ENCODE results near the gene GRM8.
A peak's percentile ranks its signal among the peaks of the same experiment; 100 is the strongest.

GRM8 gene

DNA sequence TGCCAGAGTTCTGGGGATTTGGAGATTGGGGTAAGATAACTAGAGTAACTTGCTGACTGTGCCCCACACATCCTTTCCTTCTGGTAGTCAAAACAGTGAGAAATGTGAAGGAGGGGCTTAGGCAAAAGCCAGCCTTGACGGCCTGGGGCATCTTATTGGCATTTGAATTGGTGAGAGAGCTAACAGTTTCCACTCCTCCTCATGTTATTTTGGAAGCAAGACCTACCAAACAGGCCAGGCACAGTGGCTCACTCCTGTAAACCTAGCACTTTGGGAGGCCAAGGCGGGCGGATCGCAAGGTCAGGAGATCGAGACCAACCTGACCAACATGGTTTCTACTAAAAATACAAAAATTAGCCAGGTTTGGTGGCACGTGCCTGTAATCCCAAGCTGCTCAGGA lies 596.6 kb downstream of the GRM8 start:
- DNase-seq: no peak

DNA sequence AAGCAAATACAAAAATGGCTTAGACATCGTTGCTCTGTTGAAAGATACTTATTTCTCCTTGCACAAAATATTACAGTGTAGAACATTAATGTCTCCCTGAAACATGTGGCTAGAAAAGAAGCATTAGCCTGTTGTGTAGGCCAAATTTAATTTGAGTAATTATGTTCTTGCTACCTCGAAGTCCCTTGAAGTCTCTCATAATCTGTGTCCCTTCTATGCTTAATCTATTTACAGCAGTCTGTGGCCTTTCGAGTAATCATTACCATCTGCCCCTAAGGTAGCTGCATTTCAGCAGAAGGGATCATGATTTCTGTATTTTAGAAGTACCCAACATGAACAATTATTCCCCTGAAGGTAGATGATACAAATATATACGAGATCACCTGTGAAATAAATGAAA lies 615.2 kb downstream of the GRM8 start:
- DNase-seq: no peak

DNA sequence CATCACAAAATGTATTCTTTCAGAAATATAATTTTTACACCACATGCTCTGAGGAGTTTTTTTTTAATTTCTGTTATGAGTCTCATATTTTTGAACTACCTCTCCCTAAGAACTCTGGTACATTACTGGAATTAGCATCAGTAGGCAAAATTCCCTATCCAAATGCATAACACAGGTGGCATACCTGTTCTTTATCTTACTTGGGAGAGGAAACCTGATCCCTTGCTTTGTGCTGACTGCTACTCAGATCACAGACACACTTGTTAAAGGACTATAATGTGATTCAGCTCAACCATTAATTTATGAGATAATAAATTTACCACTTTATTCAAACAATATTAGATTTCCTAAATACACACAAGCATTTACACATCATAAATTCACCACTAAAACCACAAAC lies 617.2 kb downstream of the GRM8 start:
- DNase-seq: no peak

DNA sequence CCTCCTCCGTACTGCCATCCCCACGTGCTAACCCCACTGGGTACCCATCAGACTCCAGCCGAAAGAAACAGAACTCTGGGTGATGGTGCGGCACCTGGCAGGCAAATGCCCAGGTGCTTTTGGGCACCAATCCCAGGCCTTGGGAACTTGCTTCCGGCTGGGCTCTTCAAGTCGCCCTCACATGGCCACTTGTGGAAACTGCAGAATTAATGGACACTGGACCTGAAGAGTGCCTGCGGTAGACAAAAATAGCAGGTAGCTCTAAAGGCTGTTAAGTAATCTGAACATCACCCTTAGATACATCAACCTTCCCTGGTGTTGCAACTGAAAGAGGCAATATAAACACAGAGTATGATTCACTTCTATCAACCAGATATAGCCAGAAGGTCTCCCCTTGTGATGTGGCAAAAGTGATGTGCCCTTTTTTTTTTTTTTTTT lies 644.4 kb downstream of the GRM8 start:
- DNase-seq: no peak

DNA sequence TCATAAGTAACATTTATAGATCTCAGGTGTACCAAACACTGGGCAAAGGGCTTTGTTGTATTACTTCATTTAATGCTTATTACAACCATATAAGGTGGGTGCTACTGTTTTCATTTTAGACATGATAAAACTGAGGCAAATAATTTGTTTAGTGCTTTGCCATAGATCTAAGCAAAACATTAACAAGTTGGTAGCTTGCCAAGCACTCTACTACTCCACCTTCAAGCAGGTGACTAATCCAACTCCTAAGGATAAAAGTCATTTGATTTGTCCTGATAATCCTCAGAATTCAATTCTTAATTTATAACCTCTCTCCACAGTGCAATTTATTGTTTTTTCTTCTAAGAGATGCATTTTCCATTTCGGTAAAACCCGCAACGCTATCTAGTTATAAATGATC lies 646.4 kb downstream of the GRM8 start:
- no peak for DNase-seq

DNA sequence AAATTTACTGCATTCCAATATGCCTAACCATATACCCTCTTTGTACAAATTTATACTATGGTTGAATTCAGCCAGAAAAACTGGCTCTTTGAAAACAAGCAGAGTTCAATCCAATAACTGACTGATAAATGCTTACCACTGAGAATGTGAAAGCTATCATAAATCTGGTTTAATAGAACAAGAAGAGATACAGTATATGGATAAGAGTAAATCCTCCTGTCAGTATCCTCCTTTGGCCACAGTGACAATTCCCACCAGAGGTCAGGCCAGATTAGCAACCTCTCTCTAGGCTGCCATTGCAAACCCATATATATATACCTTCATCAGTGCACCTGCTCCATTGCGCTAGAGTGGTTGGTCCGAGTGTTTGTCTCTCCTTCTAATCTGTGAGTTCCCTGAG lies 647.2 kb downstream of the GRM8 start:
- DNase-seq: no peak

DNA sequence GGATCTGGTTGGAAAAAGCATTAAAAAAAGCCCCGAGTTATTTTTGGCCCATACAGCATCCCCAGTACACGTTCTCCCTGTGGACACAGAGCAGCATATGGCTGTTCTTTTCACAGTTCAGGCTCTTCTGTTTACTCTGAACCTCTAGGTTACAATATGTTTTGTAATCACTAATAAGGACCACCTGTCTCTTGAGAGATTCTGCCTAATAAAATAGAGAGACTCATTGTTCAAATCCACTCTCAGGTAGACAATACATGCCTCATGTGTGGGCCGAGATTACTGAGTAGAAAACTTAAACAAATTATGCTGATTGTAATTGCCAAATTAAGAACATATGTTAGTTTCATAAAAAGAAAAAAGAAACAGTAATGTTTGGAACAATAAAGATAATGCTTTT lies 647.7 kb downstream of the GRM8 start:
- no peak for DNase-seq

DNA sequence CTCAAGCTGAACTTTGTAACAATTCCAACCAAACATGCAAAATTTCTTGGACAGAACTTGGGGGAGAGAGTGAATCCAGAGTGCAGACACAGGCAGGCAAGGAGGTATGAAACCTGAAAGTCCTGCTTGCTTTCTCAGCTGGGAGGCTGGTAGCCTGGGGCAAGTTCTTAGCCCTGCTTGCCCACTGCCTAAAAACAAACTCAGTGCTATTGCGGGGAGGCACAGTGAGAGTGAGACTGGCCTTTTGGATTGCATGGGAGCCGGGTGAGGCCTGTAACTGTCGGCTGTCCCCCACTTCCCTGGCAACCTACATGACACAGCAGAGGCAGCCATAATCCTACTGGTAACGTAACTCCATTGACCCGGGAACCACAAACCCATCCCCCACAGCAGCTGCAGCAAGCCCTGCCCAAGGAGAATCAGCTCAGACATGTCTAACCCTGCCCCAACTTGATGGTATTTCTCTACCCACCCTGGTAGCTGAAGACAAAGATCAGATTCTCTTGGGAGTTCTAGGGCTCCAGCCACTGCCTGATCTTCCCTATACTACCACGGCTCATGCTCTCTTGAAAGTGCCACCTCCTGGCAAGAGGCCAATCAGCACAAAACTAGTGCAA lies 663.6 kb downstream of the GRM8 start:
- DNase-seq: no peak

DNA sequence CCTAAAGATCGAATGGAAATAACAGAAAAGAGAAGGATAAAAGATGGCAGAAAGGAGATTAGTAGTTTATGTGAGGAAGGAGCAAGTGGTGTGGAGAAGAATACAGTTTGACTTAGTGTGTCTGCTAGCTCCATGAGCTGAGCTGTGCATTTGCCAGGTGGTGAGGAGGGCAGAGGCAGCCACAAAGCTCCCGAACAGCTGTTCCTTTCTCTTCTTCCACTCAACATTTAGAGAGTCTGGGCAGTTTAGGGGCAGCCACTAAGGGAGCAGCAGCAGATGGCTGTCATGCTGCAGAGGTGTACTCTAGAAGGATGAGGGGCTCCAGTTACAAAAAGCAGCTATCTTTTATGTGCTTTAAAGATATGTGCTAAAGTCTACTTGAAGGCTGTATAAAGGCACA lies 674.4 kb downstream of the GRM8 start:
- DNase-seq: no peak

DNA sequence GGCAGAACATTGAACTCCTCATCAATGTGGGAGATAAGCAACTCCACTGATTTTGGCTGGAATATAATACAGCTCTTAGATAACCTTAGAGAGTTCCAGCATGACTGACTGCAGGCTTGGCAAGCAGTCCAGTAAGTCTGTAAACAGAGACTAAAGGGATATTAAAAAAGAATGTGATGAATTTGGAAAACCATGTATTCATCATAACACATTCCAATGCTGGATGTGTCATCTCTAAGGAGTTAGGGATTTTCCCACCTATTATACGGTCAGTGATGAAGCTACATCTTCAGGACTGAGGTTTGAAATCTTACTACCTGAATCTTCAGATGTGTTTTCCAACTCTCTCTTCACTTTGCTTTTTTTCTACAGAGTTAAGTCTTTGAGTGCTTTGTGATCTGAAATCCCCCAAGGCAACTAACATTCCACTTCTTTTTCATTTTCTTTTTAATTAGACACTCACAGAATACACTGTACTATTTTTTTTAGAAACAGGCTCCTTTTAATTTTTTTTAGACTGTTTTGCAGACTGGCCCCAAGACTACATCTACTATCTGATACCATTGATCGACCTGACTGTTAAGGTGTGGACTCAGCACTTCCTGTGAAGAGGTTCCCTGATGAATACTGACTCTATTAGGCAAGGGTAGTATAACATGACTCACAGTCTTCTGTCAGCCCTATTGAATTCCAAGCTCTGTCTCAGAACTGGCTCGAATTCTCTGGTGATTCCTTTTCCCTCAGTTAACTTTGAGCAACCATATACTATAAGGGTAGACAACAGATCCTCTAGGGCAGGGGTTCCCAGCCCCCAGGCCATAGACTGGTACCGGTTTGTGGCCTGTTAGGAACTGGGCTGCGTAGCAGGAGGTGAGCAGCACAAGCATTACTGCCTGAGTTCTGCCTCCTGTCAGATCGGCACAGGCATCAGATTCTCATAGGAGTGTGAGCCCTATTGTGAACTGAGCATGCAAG lies 678.2 kb downstream of the GRM8 start:
- no peak for DNase-seq

DNA sequence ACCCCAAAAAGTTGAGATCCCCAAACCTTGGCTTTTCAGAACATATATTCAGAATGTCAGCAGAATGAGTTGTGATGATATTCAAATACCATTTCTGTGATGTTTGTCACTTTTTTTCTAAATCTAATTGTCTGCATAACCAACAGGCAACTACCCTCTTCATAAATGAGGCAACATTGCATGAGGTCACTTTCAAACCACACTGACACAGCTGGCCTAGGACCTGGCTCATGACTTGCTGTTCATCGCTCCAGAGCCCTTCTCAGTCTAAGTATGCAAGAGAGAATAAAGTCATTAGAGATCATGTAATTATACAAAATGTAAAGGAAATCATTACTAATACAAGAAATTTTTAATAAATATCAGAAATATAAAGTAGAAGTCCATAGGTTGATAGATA lies 681.9 kb downstream of the GRM8 start:
- DNase-seq: no peak

DNA sequence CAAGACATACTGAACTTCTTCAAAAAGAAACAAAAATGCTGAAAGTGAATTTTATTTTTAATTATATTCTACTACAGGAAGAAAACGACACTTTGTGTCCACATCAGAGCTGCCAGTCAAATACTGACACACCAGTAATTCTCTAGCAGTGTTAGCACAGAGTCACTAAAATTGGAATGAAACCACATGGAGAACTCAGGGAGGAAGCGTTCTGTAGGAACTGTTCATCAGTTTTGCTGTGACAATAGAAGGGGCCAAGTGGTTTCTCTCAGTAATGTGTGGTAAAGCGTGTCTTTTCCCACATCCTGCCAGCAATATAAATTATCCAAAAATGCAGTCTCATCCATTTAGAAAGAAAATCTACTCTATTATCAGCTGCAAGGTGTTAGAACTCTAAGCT lies 683.3 kb downstream of the GRM8 start:
- no peak for DNase-seq

DNA sequence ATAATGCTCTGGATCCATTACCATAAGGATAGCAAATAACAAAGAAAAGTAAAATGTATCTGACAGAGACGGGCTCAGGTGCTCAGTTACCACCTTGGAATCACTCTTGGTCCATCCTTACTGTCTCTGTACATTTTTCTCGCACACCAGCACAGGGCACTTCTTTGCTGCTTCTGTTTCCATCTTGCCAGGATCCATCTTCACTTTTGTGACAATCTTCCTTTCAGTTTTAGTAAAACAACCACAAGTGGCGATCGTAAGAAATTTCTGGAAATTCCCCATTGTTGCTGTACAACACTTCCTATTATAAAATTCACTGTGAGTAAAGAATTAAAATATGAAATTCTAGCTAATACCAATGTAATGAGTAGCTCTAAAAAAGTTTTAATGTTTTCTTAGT lies 695.5 kb downstream of the GRM8 start:
- DNase-seq: no peak

DNA sequence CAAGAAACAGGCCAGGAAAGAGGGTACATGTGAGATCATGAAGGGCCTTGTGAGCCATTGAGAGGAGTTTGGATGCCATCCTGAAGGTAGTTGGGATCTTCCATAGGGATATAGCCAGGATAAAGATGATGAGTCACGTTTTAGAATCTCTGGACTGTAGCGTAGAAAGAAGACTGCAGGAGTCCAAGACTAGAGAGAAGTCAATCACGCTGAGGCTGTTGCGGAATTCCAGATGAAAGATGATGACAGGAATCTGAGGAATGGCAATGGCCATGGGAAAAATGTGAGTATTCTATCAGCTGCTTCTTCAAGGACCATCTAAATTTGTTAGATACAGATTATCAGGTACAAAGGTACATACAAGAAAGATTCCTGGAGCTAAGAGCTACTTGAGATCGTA lies 711.3 kb downstream of the GRM8 start:
- no peak for DNase-seq

DNA sequence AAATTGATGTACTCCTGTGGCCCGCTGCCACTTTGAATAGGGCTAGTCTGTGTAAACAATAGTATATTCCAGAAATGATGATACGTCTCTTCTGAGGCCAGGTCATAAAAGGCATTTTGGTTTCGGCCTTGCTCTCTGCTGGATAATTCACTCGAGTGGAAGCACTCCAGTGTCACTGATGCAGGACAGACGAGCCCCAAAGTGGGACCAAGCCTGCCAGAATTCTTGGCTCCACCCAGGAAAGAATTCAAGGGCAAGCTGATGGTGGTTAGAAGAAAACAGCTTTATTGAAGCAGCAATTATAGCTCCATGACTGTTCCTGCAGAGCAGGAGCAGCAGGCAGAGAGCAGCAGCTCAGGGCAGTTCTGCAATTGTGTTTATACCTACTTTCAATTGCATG lies 717.6 kb downstream of the GRM8 start:
- peak; percentile 83 for DNase-seq

DNA sequence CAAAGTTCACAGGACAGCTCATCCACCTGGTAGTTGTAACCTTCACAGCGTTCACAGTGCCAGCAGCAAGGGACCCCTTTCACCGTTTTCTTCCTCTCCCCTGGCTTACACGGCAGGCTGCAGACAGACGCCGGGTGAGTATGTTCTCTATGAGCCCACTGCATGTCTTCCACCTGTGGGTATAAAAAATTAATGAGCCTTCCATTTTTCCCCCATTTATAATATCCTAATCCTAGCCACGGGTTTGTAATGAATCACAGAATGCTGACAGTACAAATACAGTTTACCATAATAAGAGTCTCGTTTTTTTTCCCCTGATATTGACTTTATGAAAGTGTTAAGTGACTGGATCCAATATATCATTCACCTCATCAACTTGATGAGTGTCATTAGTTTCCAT lies 719.0 kb downstream of the GRM8 start:
- DNase-seq: no peak

DNA sequence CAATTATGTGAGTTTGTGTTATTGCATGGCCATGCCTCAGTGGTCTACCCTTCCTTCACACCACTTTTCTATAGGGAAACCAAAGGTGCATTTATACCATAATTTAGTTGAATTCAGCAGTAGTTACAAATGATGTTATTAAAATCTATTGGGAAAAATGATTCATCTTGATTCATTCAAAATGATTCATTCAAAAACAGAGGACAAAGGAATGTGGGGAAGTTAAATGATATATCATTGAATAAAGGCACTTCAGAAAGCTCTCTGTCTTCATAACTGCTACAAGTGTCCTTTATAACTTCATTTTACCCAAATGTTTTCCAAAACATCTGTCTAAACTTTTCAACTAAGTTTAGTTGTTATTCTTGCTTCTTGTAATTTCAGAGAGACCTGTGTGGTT lies 722.9 kb downstream of the GRM8 start:
- no peak for DNase-seq

DNA sequence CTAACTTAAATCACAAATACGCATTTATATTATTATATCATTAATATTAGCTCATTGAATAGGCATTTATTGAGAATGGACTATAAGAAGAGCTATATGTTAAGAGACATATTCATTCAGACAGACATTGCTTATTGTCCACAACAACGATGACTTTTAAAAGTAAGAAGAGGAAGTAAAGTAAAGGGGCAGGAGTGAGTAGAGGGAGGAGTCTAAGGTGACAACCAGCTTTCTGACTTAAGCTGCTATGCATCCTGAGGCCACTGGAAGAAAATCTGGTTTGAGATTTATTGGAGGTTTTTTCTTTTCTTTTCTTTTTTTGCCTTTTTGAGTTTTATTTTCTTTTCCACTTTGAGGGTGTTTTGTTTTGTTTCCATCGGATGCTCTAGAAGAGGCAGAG lies 723.5 kb downstream of the GRM8 start:
- DNase-seq: no peak

DNA sequence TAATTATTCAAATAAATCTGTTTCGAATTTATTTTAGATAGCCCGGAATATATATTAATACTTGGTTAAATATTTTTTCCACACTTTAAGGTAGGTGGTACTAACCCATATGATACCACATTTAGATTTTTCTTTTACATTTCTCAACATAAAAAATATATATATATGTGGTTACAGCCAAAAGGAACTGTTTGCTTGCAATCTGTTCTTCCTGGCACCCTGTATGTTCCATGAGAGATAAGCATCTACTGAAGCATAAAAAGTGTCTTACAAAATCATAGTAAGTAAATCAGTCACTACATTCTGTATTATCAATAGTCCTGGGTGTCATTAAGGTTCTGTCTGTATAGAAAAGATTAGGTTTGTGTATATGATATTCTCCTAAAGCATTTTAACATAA lies 726.8 kb downstream of the GRM8 start:
- no peak for DNase-seq

DNA sequence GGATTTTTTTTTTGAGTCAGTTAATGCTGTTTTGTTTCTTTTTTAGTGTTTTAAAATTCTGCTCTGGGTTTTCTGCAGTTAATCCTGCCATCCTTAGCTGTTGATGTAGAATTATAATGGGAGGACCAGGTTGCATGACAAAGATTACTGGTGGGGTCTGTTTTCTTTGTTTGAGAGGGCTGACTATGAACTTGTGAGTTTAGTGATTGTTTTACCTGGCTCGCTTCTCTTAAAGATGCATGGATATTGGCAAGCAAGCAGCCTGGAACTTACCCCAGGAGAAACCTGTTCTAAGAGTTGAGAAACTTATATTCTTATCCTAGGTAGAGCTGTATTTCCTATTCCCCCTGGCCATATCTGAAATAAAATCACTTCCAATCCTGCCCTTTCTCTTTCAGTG lies 727.8 kb downstream of the GRM8 start:
- no peak for DNase-seq

DNA sequence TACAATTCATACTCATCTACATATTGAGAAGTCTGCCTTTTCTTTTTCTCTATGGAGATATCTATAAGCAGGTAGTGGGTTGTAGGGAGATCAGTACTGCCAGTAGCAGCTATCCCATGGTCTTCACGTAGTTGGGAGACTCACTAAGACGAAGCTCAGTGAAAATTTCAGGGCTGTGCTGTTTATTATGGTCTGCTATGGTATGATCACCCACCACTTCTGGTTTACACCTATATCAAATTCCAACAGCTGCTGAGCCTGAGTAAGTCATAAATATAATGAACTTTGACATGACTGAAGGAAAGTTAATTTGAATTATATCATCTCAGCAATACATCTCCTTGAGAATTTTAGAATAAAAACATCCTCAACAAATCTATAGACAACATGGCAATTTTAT lies 741.7 kb downstream of the GRM8 start:
- DNase-seq: no peak

DNA sequence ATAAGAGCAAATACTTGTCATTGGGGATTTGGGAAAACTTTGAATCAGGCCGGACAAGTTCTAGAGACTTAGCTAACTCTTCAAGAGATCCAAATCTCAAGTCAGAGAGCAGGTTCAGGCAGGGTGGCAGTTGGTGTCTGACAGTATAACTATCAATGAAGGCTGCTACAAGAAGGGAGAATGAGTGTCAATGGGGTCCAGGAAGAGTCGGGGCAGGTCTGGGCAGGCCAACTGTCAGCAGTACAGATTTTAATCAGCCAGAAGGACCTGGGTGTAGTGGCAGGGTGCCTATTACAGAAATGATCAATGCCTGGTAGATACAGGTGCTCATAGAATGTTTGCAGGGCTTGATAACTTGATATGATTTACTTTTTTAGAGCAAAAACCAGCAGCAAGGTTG lies 751.1 kb downstream of the GRM8 start:
- no peak for DNase-seq

DNA sequence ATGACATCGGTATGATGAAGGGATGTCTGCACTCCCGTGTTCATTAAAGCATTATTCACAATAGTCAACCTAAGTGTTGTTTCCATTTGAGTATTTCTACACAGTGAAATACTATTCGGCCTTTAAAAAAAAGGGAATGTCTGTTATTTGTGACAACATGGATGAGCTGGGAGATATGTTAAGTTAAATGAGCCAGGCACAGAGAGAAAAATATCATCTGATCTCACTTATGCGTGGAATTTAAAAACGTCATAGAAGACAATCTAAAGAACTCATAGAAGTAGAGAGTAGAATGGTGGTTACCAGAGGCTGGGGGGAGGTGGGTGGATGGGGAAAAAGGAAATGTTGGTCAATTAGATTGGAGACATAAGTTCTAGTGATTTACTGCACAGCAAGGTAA lies 753.3 kb downstream of the GRM8 start:
- DNase-seq: no peak

DNA sequence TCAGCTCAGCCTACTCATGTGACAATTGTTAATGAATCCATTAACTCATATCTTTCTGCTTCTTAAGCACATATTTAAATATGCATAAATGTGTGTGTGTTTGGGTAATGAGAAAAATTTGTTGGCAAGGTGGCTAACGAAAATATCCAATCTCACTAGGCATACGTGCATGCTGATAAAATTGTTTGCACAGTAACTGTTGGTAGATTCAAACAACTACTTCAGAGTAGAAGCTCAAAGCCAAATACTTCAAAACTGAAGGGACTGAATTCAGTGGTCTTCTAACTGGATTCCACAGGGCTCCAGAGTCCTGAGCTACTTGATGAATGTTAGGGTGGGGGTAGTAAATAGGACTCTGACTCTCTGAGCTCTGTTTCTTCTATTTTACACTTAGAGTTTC lies 757.0 kb downstream of the GRM8 start:
- no peak for DNase-seq

DNA sequence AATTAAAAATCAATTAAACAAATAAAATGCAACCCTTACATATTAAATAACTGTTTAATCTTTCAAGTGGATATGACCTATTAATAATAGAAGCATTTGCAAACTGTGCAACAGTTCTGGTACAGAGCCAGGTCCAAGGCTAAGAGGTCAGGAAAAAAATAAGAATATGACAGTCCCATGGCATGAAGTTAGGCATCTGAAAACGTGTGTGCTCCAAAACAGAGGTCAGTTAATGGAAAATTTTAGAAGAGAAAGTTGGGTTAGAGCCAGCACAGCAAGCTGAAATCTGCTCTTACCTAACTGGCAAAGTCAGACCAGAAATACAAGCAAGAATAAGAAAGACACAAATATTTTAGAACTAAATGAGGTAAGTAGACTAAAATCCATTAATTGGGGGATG lies 757.7 kb downstream of the GRM8 start:
- no peak for DNase-seq

Data from NCI-H2227 treated with DMSO at 0.1 percent for 48 hours (cell line).